ENCODE data around the gene RALGAPA2. TPM values are rescaled to one million over a fixed set of nuclear protein-coding genes. Genes with fewer than 3 reads are reported as not detected.

RALGAPA2 gene
- total and polyA plus RNA-seq, 2 of the 13 experiments (the other 11 are each of a cell fraction or from before 2014, with no cell fraction given) = 13.8 to 17.7 TPM

DNA sequence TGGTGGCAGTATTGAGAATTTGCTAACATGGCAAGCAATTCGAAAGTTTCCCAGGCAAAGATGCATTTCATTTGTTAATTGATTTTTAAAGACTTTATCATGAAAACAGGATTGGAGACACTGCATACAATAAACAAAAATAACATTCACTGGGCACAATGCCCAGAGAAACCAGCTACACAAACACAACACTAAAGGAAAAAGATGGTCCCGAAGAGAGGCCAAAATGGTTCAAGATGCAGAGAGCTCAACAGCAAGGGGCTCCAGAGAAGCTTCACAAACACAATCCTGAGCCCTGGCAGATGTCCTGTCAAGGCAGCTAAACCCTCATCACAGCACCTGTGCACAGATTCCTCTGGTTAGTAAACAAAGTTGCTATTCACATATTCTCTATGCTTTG lies 265.2 kb downstream of the RALGAPA2 start:
- ATAC-seq (no peak), FAIRE-seq (no peak), DNase-seq (ENCODE audit: low spot score) (no peak)
- no peak overlapping the region for H2AFZ ChIP-seq (ENCODE audit: low read length)
- no peak overlapping the region for H3K4me3 ChIP-seq (replicated peaks in 1 of 3; ENCODE audit: insufficient read depth in 1 of 3, low read depth in 2 of 3, low read length in 3 of 3)
- H4K20me1 ChIP-seq (ENCODE audit: insufficient read depth, low read length) = no peaks in the 10 kb centered on the region
- H3K9me3 ChIP-seq (ENCODE audit: low read length) = no peaks in the 10 kb centered on the region
- BruUV-seq (replicated peaks) = no TSS peak
- no peaks in the 10 kb centered on the region for H3K27me3 ChIP-seq (ENCODE audit: control insufficient read depth in 1 of 2, insufficient read depth in 2 of 2, low read length in 2 of 2)
- no peaks in the 10 kb centered on the region for H3K79me2 ChIP-seq (ENCODE audit: insufficient read depth, low read length)
- 92% methylated on average over 2 of the region's 2 CpGs for WGBS (ENCODE audit: low lambda C conversion rate)
- CTCF ChIA-PET (ENCODE audit: low intra/inter-chr PET ratio, low total read pairs) = no interaction called here
- TF ChIP-seq STAT5B (CRISPR knock-in tag; IDR thresholded peaks at IDR 0.05) (no peak), SATB2 (CRISPR knock-in tag; IDR thresholded peaks at IDR 0.05) (no peak), GTF3A (CRISPR knock-in tag; conservative IDR thresholded peaks at IDR 0.05) (no peak), TAF1 (CRISPR knock-in tag; IDR thresholded peaks at IDR 0.05) (no peak), ZNF616 (CRISPR knock-in tag; IDR thresholded peaks at IDR 0.05; ENCODE audit: low read depth) (no peak), ZNF446 (CRISPR knock-in tag; IDR thresholded peaks at IDR 0.05) (no peak), MIER3 (CRISPR knock-in tag; IDR thresholded peaks at IDR 0.05; ENCODE audit: borderline replicate concordance) (no peak), GATAD1 (CRISPR knock-in tag; IDR thresholded peaks at IDR 0.05) (no peak), ZNF691 (CRISPR knock-in tag; IDR thresholded peaks at IDR 0.05; ENCODE audit: borderline replicate concordance, low read depth) (no peak), ZNF883 (CRISPR knock-in tag; IDR thresholded peaks at IDR 0.05; ENCODE audit: not compliant biosample characterization) (no peak), ZNF547 (CRISPR knock-in tag; IDR thresholded peaks at IDR 0.05) (no peak), ATAD3A (CRISPR knock-in tag; IDR thresholded peaks at IDR 0.05) (no peak), NFIC (IDR thresholded peaks at IDR 0.05; ENCODE audit: low read length) (no peak), ETV5 (CRISPR knock-in tag; IDR thresholded peaks at IDR 0.05; ENCODE audit: borderline replicate concordance) (no peak)
- TF ChIP-seq, protein P1, sequence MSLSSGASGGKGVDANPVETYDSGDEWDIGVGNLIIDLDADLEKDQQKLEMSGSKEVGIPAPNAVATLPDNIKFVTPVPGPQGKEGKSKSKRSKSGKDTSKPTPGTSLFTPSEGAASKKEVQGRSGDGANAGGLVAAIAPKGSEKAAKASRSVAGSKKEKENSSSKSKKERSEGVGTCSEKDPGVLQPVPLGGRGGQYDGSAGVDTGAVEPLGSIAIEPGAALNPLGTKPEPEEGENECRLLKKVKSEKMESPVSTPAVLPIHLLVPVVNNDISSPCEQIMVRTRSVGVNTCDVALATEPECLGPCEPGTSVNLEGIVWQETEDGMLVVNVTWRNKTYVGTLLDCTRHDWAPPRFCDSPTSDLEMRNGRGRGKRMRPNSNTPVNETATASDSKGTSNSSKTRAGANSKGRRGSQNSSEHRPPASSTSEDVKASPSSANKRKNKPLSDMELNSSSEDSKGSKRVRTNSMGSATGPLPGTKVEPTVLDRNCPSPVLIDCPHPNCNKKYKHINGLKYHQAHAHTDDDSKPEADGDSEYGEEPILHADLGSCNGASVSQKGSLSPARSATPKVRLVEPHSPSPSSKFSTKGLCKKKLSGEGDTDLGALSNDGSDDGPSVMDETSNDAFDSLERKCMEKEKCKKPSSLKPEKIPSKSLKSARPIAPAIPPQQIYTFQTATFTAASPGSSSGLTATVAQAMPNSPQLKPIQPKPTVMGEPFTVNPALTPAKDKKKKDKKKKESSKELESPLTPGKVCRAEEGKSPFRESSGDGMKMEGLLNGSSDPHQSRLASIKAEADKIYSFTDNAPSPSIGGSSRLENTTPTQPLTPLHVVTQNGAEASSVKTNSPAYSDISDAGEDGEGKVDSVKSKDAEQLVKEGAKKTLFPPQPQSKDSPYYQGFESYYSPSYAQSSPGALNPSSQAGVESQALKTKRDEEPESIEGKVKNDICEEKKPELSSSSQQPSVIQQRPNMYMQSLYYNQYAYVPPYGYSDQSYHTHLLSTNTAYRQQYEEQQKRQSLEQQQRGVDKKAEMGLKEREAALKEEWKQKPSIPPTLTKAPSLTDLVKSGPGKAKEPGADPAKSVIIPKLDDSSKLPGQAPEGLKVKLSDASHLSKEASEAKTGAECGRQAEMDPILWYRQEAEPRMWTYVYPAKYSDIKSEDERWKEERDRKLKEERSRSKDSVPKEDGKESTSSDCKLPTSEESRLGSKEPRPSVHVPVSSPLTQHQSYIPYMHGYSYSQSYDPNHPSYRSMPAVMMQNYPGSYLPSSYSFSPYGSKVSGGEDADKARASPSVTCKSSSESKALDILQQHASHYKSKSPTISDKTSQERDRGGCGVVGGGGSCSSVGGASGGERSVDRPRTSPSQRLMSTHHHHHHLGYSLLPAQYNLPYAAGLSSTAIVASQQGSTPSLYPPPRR (CRISPR knock-in tag; IDR thresholded peaks at IDR 0.05; ENCODE audit: borderline replicate concordance) = no peak
- TF ChIP-seq, protein P2, sequence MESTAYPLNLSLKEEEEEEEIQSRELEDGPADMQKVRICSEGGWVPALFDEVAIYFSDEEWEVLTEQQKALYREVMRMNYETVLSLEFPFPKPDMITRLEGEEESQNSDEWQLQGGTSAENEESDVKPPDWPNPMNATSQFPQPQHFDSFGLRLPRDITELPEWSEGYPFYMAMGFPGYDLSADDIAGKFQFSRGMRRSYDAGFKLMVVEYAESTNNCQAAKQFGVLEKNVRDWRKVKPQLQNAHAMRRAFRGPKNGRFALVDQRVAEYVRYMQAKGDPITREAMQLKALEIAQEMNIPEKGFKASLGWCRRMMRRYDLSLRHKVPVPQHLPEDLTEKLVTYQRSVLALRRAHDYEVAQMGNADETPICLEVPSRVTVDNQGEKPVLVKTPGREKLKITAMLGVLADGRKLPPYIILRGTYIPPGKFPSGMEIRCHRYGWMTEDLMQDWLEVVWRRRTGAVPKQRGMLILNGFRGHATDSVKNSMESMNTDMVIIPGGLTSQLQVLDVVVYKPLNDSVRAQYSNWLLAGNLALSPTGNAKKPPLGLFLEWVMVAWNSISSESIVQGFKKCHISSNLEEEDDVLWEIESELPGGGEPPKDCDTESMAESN (CRISPR knock-in tag; conservative IDR thresholded peaks at IDR 0.05) = no peak
- POLR2A ChIA-PET = no interaction called here
- intact Hi-C loops (cut with micrococcal nuclease; ENCODE audit: unreplicated experiment) (no loop called here), in situ Hi-C loops (cut with HindIII; ENCODE audit: extremely low pct_ligation_motif_present, low pct_unique_long_range_greater_than_20kb) (no loop called here)
- no peak overlapping the region for H3K9ac ChIP-seq (ENCODE audit: insufficient read depth, low read depth, low read length)
- no peaks in the 10 kb centered on the region for H3K36me3 ChIP-seq (replicated peaks in 1 of 2; ENCODE audit: control insufficient read depth in 1 of 2, insufficient read depth in 2 of 2, low read length in 2 of 2)
- no peak overlapping the region for H3K4me2 ChIP-seq (ENCODE audit: low read depth, low read length)
- no peaks in the 10 kb centered on the region for H3K4me1 ChIP-seq (ENCODE audit: insufficient read depth, low read length)
- H3K27ac ChIP-seq (ENCODE audit: extremely low read length, insufficient read depth, low read length) = no peak overlapping the region

All from HepG2 (cell line).